Ureter (tissue), 1 donor: ENCODE measurements around the gene METTL3. TPM values are rescaled to one million over a fixed set of nuclear protein-coding genes. Genes with fewer than 3 reads are reported as not detected.

ENCODE experiments used
- DNase-seq: peaks from one replicate; pipeline ENCODE4 v3.0.0-alpha.2; 2020; ENCODE audit warnings: low spot score
- total RNA-seq: library from RNA; stranded (reverse); gene quantifications from one replicate; pipeline ENCODE4 v1.2.4, GENCODE V29; 2023
- donor health status: DM: yes; HTN: yes; CAD: no.

Gene METTL3
- total RNA-seq, 1 donor from 2014 or later: 63.3 TPM

- DNase-seq: peak; percentile 97
These were observed 34.0 kb downstream of the METTL3 start, which contains the start of the genes RAB2B and TOX4 for GRCh38 chr14:21476925-21477681. TSS of gene RAB2B (minus strand) at chr14:21476959. CDS start at chr14:21476872, 87 bp downstream. TSS of gene TOX4 (plus strand) at chr14:21477195. CDS start at chr14:21477279, 84 bp downstream.

GRCh38 chr14:21476523-21476924 lies 34.6 kb downstream of the METTL3 start:
- peak; percentile 89 for DNase-seq

- no peak for DNase-seq
These were observed 35.2 kb downstream of the METTL3 start for GRCh38 chr14:21475767-21476522.

GRCh38 chr14:21467616-21468015 lies 43.5 kb downstream of the METTL3 start:
- no peak for DNase-seq

GRCh38 chr14:21455912-21456667 lies 55.0 kb downstream of the METTL3 start, which contains the start of gene CHD8:
TSS of gene CHD8 (minus strand) at chr14:21456123. CDS start at chr14:21431643, 24,480 bp downstream.
- peak; percentile 99 for DNase-seq

- no peak for DNase-seq
These were observed 55.6 kb downstream of the METTL3 start for GRCh38 chr14:21455592-21455911.

GRCh38 chr14:21454843-21455544 lies 56.1 kb downstream of the METTL3 start:
- no peak for DNase-seq

GRCh38 chr14:21449899-21450216 lies 61.3 kb downstream of the METTL3 start:
- DNase-seq: no peak

Other genes with a start within 250 kb of the METTL3 start
- 591 TPM for gene HNRNPC, start 241.9 kb downstream of the METTL3 start, total RNA-seq
- gene RPGRIP1, start 231.3 kb downstream of the METTL3 start, total RNA-seq: 0.49 TPM
- 75.0 TPM for gene SUPT16H, start 127.3 kb downstream of the METTL3 start, total RNA-seq
- gene CHD8, start 55.2 kb downstream of the METTL3 start, total RNA-seq: 116 TPM
- 33.6 TPM for gene RAB2B, start 34.4 kb downstream of the METTL3 start, total RNA-seq
- 77.7 TPM for gene TOX4, start 34.1 kb downstream of the METTL3 start, total RNA-seq
- 12.8 TPM for gene SALL2, start 15.0 kb upstream of the METTL3 start, total RNA-seq
- not detected for gene OR10G3, start 68.7 kb upstream of the METTL3 start, total RNA-seq
- gene OR10G2, start 123.6 kb upstream of the METTL3 start, total RNA-seq: not detected
- gene OR4E2, start 142.5 kb upstream of the METTL3 start, total RNA-seq: not detected
- gene OR4E1, start 162.5 kb upstream of the METTL3 start, total RNA-seq: not detected